Measurements from ENCODE around the gene SLC22A23. TPM values are rescaled to one million over a fixed set of nuclear protein-coding genes. Genes with fewer than 3 reads are reported as not detected.

Gene SLC22A23
- total RNA-seq, 4 donors from 2014 or later, result 6.6 to 25.0 (median 14.6) TPM

DNA sequence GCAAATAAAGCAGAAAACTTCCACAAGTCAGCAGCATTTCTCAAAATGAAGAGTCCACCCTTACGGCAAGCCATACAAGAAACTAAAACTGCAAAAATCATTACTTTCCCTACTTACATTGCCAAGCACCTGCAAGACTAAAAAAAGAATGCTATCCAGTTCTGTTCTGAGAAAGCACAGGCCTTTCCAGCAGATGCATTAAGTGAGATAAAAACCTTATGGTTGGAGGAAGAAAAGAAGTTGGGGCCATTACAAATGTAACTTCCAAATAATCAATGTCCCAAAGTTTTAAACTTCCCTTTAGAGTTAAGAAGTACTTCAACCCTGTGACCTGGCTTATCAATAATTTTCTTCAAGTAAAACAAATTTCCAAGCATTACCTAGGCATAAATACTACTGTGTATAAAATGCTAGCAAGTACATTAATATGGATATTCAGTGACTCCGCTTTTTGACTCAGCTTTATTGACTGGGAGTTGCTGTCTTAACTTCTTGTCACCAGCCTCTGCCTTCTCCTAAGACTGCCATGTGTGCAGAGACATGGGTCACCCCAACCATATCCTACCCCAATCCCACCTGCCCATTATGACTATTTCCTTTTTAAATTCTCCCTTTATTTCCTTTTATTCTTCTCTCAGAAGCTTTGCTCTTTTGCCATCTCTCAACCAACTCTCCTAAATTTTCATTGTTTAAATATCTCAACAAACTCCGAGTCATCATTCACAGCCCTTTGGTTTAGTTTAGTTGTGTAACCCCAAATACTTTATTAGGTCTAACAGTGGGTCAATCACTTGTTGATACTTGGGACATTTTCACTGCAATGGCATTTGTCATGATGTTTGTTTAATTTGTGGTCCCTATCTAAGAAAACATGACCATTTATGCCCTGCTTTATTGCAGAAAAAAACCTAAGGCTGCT lies 49.7 kb downstream of the SLC22A23 start:
- Histone ChIP-seq H3K27ac (peak overlapping the region in 1 of 4 donors; percentile 43), H3K4me1 (peaks cover 26 to 39% of the 10 kb centered on the region in 2 donors), H3K27me3 (no peaks in the 10 kb centered on the region), H3K4me3 (no peak overlapping the region), H3K36me3 (no peaks in the 10 kb centered on the region), H3K9me3 (no peaks in the 10 kb centered on the region)
- in situ Hi-C loops (cut with MboI; ENCODE audit: low sequenced_read_pairs in 4 of 4), result no loop called here
- DNase-seq (no peak), ATAC-seq (no peak)
- TF ChIP-seq, protein P1, sequence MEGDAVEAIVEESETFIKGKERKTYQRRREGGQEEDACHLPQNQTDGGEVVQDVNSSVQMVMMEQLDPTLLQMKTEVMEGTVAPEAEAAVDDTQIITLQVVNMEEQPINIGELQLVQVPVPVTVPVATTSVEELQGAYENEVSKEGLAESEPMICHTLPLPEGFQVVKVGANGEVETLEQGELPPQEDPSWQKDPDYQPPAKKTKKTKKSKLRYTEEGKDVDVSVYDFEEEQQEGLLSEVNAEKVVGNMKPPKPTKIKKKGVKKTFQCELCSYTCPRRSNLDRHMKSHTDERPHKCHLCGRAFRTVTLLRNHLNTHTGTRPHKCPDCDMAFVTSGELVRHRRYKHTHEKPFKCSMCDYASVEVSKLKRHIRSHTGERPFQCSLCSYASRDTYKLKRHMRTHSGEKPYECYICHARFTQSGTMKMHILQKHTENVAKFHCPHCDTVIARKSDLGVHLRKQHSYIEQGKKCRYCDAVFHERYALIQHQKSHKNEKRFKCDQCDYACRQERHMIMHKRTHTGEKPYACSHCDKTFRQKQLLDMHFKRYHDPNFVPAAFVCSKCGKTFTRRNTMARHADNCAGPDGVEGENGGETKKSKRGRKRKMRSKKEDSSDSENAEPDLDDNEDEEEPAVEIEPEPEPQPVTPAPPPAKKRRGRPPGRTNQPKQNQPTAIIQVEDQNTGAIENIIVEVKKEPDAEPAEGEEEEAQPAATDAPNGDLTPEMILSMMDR (IDR thresholded peaks at IDR 0.05 in 4 of 5, conservative IDR thresholded peaks at IDR 0.05 in 1 of 5), result no peak
- no peak for TF ChIP-seq POLR2A (IDR thresholded peaks at IDR 0.05)
- intact Hi-C loops (cut with DNase I; ENCODE audit: low total_unique reads), result loop anchor here (5.0 kb wide), 1 partner anchor 65 kb away; no protein-coding TSS in a partner anchor

DNA sequence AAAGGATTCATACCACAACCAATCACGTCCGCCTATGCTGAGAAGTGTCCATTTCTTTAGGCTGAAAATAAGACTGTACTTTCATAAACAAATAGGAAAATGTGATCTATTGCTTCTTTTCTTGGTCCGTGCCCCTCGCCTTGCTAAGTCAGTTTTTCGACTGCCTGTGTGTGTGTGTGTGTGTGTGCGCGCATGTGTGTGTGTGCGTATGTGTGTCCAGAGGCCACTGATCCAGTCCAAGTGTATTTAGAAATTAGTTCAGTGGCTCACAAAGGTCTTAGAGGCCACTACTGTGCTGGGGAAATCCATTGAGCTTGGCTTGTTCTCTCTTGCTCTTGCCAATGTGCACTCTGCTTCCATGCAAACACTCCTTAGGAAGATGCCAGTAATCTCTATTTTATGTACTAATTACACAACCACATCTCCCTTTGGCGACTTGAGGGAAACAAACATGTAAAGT lies 50.5 kb downstream of the SLC22A23 start:
- ATAC-seq (no peak), DNase-seq (no peak)
- in situ Hi-C loops (cut with MboI; ENCODE audit: low sequenced_read_pairs in 4 of 4) (no loop called here), intact Hi-C loops (cut with DNase I; ENCODE audit: low total_unique reads) (loop anchor here (5.0 kb wide), 1 partner anchor 64 kb away; no protein-coding TSS in a partner anchor)
- Histone ChIP-seq H3K4me3 (no peak overlapping the region), H3K36me3 (no peaks in the 10 kb centered on the region), H3K4me1 (peaks cover 26 to 39% of the 10 kb centered on the region in 2 donors), H3K27ac (peak overlapping the region in 2 of 4 donors; percentile 3 to 43), H3K27me3 (no peaks in the 10 kb centered on the region), H3K9me3 (no peaks in the 10 kb centered on the region)
- no peak for TF ChIP-seq POLR2A (IDR thresholded peaks at IDR 0.05)
- TF ChIP-seq, protein P1 (IDR thresholded peaks at IDR 0.05 in 4 of 5, conservative IDR thresholded peaks at IDR 0.05 in 1 of 5), result no peak

DNA sequence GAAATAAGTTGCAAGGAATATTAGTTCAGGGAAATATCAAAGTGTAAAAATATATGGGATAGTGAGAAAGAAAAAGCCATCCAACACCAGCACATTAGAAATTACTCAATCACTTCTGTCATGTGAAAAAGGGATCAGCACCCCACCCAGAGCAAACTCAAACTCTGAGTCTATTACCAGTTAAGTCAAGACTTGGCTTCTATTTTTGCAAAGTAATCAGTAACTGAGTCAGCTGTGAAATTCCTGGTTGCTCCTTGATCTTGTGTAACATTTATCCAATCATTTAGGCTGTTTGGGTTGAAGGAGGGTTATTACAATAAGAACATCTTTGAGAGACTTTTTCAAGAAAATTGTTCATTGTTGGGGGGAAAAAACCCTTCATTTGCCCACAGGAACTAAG lies 51.2 kb downstream of the SLC22A23 start:
- ATAC-seq, result peak; percentile 84
- Histone ChIP-seq H3K36me3 (no peaks in the 10 kb centered on the region), H3K27ac (peak overlapping the region in 1 of 4 donors; percentile 3), H3K4me3 (no peak overlapping the region), H3K4me1 (peaks cover 26 to 39% of the 10 kb centered on the region in 2 donors), H3K27me3 (no peaks in the 10 kb centered on the region), H3K9me3 (no peaks in the 10 kb centered on the region)
- in situ Hi-C loops (cut with MboI; ENCODE audit: low sequenced_read_pairs in 4 of 4), result no loop called here
- intact Hi-C loops (cut with DNase I; ENCODE audit: low total_unique reads), result loop anchor here (5.0 kb wide), 1 partner anchor 63 kb away; no protein-coding TSS in a partner anchor
- DNase-seq, result peak in 1 of 2 donors; percentile 20
- TF ChIP-seq POLR2A (IDR thresholded peaks at IDR 0.05), result no peak
- TF ChIP-seq, protein P1 (IDR thresholded peaks at IDR 0.05 in 4 of 5, conservative IDR thresholded peaks at IDR 0.05 in 1 of 5), result no peak

DNA sequence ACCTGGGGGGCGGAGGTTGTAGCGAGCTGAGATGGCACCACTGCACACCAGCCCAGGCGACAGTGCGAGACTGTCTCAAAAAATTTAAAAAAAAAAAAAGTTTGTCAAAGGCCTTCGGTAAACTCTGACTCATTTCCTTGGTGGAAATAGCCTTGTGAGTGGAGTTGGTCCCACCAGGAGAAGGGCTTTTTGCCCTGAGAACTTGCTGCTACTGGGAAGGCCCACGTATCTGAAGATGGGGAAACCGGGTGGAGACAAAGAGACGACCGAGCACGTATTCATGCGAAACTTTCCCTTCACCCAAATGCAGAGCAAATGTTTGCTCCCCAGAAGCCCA lies 51.7 kb downstream of the SLC22A23 start:
- no peaks in the 10 kb centered on the region for H3K36me3 ChIP-seq
- no peak overlapping the region for H3K4me3 ChIP-seq
- H3K27me3 ChIP-seq, result no peaks in the 10 kb centered on the region
- DNase-seq (no peak), ATAC-seq (no peak)
- in situ Hi-C loops (cut with MboI; ENCODE audit: low sequenced_read_pairs in 4 of 4) (no loop called here), intact Hi-C loops (cut with DNase I; ENCODE audit: low total_unique reads) (loop anchor here (5.0 kb wide), 1 partner anchor 63 kb away; no protein-coding TSS in a partner anchor)
- H3K27ac ChIP-seq, result no peak overlapping the region
- H3K9me3 ChIP-seq, result no peaks in the 10 kb centered on the region
- peaks cover 26 to 39% of the 10 kb centered on the region in 2 donors for H3K4me1 ChIP-seq
- no peak for TF ChIP-seq POLR2A (IDR thresholded peaks at IDR 0.05)
- TF ChIP-seq, protein P1 (IDR thresholded peaks at IDR 0.05 in 4 of 5, conservative IDR thresholded peaks at IDR 0.05 in 1 of 5), result no peak

Measured in gastrocnemius medialis (tissue), 4 donors.